K562 (cell line): ENCODE data around the gene TRDMT1. TPM values are rescaled to one million over a fixed set of nuclear protein-coding genes. Genes with fewer than 3 reads are reported as not detected.

Source experiments
- ATAC-seq: fragments of 200-7000 bp; cut with Tn5 transposase; 3 replicates; pipeline ENCODE4 v1.9.1; 2020; ENCODE audit warnings: moderate library complexity
- BruUV-seq: library from RNA; stranded (reverse); fragments of 400-500 nt; replicated peaks from 2 replicates; lab custom pipeline; 2021; lab: Mats Ljungman, UMichigan
- CTCF ChIA-PET: fragments of 300-600 bp; formaldehyde crosslinking; extraction: SDS; loops from one replicate; lab custom pipeline; 2021; ENCODE audit warnings: low intra/inter-chr PET ratio; lab: Yijun Ruan, JAX
- POLR2A ChIA-PET: fragments of 300-600, 350-650 bp; sonication (Branson Sonifier 250); formaldehyde crosslinking; extraction: SDS; loops from one replicate; lab custom pipeline; 2021; ENCODE audit warnings: antibody characterized with exemption, inconsistent platforms; lab: Yijun Ruan, JAX
- DNase-seq, 4 experiments: peaks; one replicate each; pipeline versions ENCODE4 v3.0.0 to v3.0.0-alpha.2; 2011 to 2018; ENCODE audit warnings: low spot score in 3 of 4, mixed read lengths in 3 of 4; ENCODE audit errors: extremely low read depth in 1 of 4
- FAIRE-seq: peaks from 2 replicates; lab custom pipeline; 2011; peaks lifted over from hg19 to GRCh38; lab: Jason Lieb, UNC
- H2AFZ ChIP-seq: 2 replicates; pipeline ENCODE4 v1.6.0; 2011; ENCODE audit warnings: low read depth, low read length, control low read depth, inconsistent platforms
- H3K27ac ChIP-seq: fragments of 200-600 bp; 3 replicates; pipeline ENCODE4 v1.8.0; 2011; ENCODE audit warnings: low read depth, mild to moderate bottlenecking, control low read depth, inconsistent platforms, low read length, moderate library complexity, mixed read lengths; ENCODE audit errors: extremely low read depth
- H3K27me3 ChIP-seq, 2 experiments: fragments of 300-600 bp in 1 of 2; 2 replicates in 1 of 2; 3 replicates in 1 of 2; pipeline versions ENCODE4 v1.6.0 to v1.8.0; 2011; ENCODE audit warnings: inconsistent platforms in 2 of 2, low read length in 2 of 2, mild to moderate bottlenecking in 1 of 2, mixed read lengths in 1 of 2, moderate library complexity in 1 of 2; ENCODE audit not compliant: control insufficient read depth in 2 of 2, insufficient read depth in 2 of 2
- H3K36me3 ChIP-seq: fragments of 300-600 bp; 3 replicates; pipeline ENCODE4 v1.8.0; 2011; ENCODE audit warnings: mild to moderate bottlenecking, low read length, inconsistent platforms; ENCODE audit not compliant: control insufficient read depth, insufficient read depth
- H3K4me1 ChIP-seq, 2 experiments: fragments of 200-600 bp in 1 of 2; replicated peaks in 1 of 2; 2 replicates in 1 of 2; 3 replicates in 1 of 2; pipeline versions ENCODE4 v1.5.1 to v1.8.0; 2011; ENCODE audit warnings: inconsistent platforms in 2 of 2, low read length in 2 of 2, mild to moderate bottlenecking in 1 of 2, mixed read lengths in 1 of 2, moderate library complexity in 1 of 2; ENCODE audit not compliant: control insufficient read depth in 2 of 2, insufficient read depth in 2 of 2
- H3K4me2 ChIP-seq: 2 replicates; pipeline ENCODE4 v1.6.1; 2011; ENCODE audit warnings: low read length, control low read depth, inconsistent platforms, mixed read lengths; ENCODE audit not compliant: insufficient read depth
- H3K4me3 ChIP-seq: fragments of 200-600 bp; sonication (generic), shearing (Covaris generic); 2 replicates; pipeline ENCODE4 v1.5.1; 2016; ENCODE audit warnings: control low read depth, inconsistent platforms
- H3K79me2 ChIP-seq: fragments of 200-600 bp; 3 replicates; pipeline ENCODE4 v1.8.0; 2011; ENCODE audit warnings: low read length, inconsistent platforms; ENCODE audit not compliant: control insufficient read depth, insufficient read depth
- H3K9ac ChIP-seq, 2 experiments: 2 replicates each; pipeline versions ENCODE4 v1.6.0 to v1.6.1; 2011; ENCODE audit warnings: low read depth in 2 of 2, low read length in 2 of 2, control low read depth in 1 of 2, inconsistent platforms in 1 of 2, mild to moderate bottlenecking in 1 of 2, mixed read lengths in 1 of 2; ENCODE audit not compliant: insufficient read depth in 1 of 2
- H3K9me1 ChIP-seq: one replicate; pipeline ENCODE4 v1.6.0; 2011; ENCODE audit warnings: inconsistent platforms, mild to moderate bottlenecking, low read length, moderate library complexity; ENCODE audit not compliant: control insufficient read depth, insufficient read depth
- H3K9me3 ChIP-seq: replicated peaks from 2 replicates; pipeline ENCODE4 v1.5.1; 2011; ENCODE audit warnings: low read depth, low read length, inconsistent platforms; ENCODE audit not compliant: control insufficient read depth, insufficient read depth
- H4K20me1 ChIP-seq: replicated peaks from 2 replicates; pipeline ENCODE4 v1.6.1; 2011; ENCODE audit warnings: low read length, inconsistent platforms, mixed read lengths; ENCODE audit not compliant: control insufficient read depth, insufficient read depth
- ASH1L ChIP-seq: fragments of 450-650 bp; IDR thresholded peaks from 2 replicates; pipeline ENCODE4 v1.6.1; 2018; ENCODE audit warnings: borderline replicate concordance, mild to moderate bottlenecking, low read depth; ENCODE audit not compliant: partially characterized antibody
- COPS2 ChIP-seq: fragments of 450-650 bp; conservative IDR thresholded peaks from 2 replicates; pipeline ENCODE4 v1.6.1; 2016; ENCODE audit warnings: mild to moderate bottlenecking, moderate library complexity
- CREBBP ChIP-seq: IDR thresholded peaks from one replicate; pipeline ENCODE4 v1.6.1; 2012; ENCODE audit warnings: low read depth, mild to moderate bottlenecking, control low read depth, inconsistent platforms, low read length
- ILF3 ChIP-seq: fragments of 450-650 bp; IDR thresholded peaks from 2 replicates; pipeline ENCODE4 v1.6.1; 2018; ENCODE audit warnings: antibody characterized with exemption, mild to moderate bottlenecking, moderate library complexity, borderline replicate concordance
- ILK ChIP-seq: fragments of 450-650 bp; IDR thresholded peaks from 2 replicates; pipeline ENCODE4 v1.6.1; 2016; ENCODE audit warnings: missing genetic modification characterization, low read depth, mild to moderate bottlenecking, missing compliant biosample characterization, moderate library complexity, borderline replicate concordance
- KDM1A ChIP-seq, 2 experiments: fragments of 450-650 bp; IDR thresholded peaks; 2 replicates each; pipeline ENCODE4 v1.6.1; 2016; ENCODE audit warnings: mild to moderate bottlenecking in 2 of 2
- MTF1 ChIP-seq: fragments of 250-450 bp; sonication (Bioruptor Pico); IDR thresholded peaks from 2 replicates; pipeline ENCODE4 v1.9.0; 2021; ENCODE audit warnings: moderate library complexity, mild to moderate bottlenecking, inconsistent platforms, borderline replicate concordance
- MXI1 ChIP-seq: IDR thresholded peaks from 2 replicates; pipeline ENCODE4 v1.6.1; 2011; ENCODE audit warnings: low read depth, mild to moderate bottlenecking, improper control_type of control experiment, low read length
- SIN3B ChIP-seq: fragments of 450-650 bp; IDR thresholded peaks from 2 replicates; pipeline ENCODE4 v1.6.1; 2017; ENCODE audit warnings: low read depth, mild to moderate bottlenecking, moderate library complexity
- SMARCB1 ChIP-seq: IDR thresholded peaks from 2 replicates; pipeline ENCODE4 v1.6.1; 2011; ENCODE audit warnings: improper control_type of control experiment, low read depth; ENCODE audit not compliant: insufficient read length
- YBX1 ChIP-seq: fragments of 450-650 bp; IDR thresholded peaks from 2 replicates; pipeline ENCODE4 v1.7.1; 2016; ENCODE audit warnings: mild to moderate bottlenecking
- ZNF3 ChIP-seq: fragments of 250-450 bp; sonication (Bioruptor Pico); IDR thresholded peaks from 2 replicates; pipeline ENCODE4 v1.5.0; 2021; ENCODE audit warnings: mild to moderate bottlenecking, moderate library complexity
- whole genome bisulfite sequencing: fragments of 100-300 bp; shearing (Covaris generic); methylation state at CpG from one replicate; pipeline ENCODE4 v1.1.6; 2016; ENCODE audit warnings: low coverage, mixed read lengths; ENCODE audit not compliant: insufficient coverage; ENCODE audit errors: missing lambda C conversion rate; 5-methylcytosine and 5-hydroxymethylcytosine counted together
- in situ Hi-C: fragments of 300-500 bp; cut with MboI; formaldehyde crosslinking; loops from 4 replicates; pipeline ENCODE4 v1.15.0; 2018; ENCODE audit warnings: inconsistent platforms, mixed read lengths
- intact Hi-C: fragments of 100-400 bp; cut with micrococcal nuclease; formaldehyde crosslinking; loops from 2 replicates; pipeline ENCODE4 v1.14.2; 2022
- polyA plus RNA-seq, 8 experiments: library from polyadenylated mRNA; depleted of rRNA in 4 of 8; stranded (reverse) in 5 of 8; unstranded in 3 of 8; fragments of >200 nt; fragmentation: Nextera tagmentation in 2 of 8; fragmentation: Illumina TruSeq in 1 of 8; extraction: Ambion mirVana in 2 of 8; extraction: Trizol in 1 of 8; gene quantifications; 2 replicates each; pipeline versions ENCODE4 v1.2.1 to v1.2.3, GENCODE V29; 2011 to 2014; ENCODE audit warnings: inconsistent platforms in 1 of 8, missing spikeins in 1 of 8
- total RNA-seq, 7 experiments: library from RNA; depleted of rRNA in 6 of 7; stranded (reverse); fragments of >200 nt in 6 of 7; fragmentation: Illumina TruSeq in 2 of 7; extraction: Trizol in 2 of 7; gene quantifications; 2 replicates each; pipeline versions ENCODE4 v1.2.1 to v1.2.3, GENCODE V29; 2011 to 2021; ENCODE audit warnings: low replicate concordance in 1 of 7
- TF ChIP-seq, protein P1 (sequence below): fragments of 250-450 bp; sonication (Bioruptor Pico); IDR thresholded peaks from 2 replicates; pipeline ENCODE4 v1.5.1; 2021; ENCODE audit warnings: mild to moderate bottlenecking
- TF ChIP-seq, protein P2 (sequence below): fragments of 250-450 bp; sonication (Bioruptor Pico); IDR thresholded peaks from 2 replicates; pipeline ENCODE4 v1.8.0; 2021; ENCODE audit warnings: moderate library complexity, mild to moderate bottlenecking, inconsistent platforms
- TF ChIP-seq, protein P3 (sequence below), 2 experiments: fragments of 450-650 bp; IDR thresholded peaks; 2 replicates each; pipeline ENCODE4 v1.6.1; 2016

The TRDMT1 gene
- total and polyA plus RNA-seq, 9 of the 15 experiments (the other 6 are each of a cell fraction or from before 2014, with no cell fraction given), result 5.4 to 12.6 (median 9.3) TPM

GRCh38 chr10:17134737-17135260, 66.7 kb downstream of the TRDMT1 start:
- no peak for ATAC-seq
- H3K4me2 ChIP-seq, result no peak overlapping the region

DNA sequence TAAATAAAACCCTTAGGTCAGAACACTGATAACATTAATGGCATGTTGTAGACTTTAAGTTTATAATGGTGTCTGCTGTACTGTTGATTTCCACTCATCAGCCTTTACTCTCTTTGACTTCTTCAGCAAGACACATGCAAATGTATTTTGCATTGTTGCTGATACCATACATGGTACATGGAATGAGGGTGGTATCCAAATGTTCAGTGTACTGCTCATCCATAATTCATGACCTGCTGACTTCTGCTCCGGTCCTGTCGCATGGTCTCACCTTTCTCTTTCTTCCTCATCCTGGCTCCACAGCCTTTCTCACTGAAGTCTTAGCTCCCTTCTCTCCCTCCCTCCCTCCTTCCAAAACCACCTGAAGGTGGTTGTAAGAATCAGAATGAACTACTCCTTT, 67.2 kb downstream of the TRDMT1 start:
- intact Hi-C loops (no loop called here), in situ Hi-C loops (no loop called here)
- ChIA-PET CTCF (no interaction called here), POLR2A (no interaction called here)
- Histone ChIP-seq H3K9me1 (no peaks in the 10 kb centered on the region), H3K27ac (no peak overlapping the region), H3K27me3 (no peaks in the 10 kb centered on the region), H3K4me1 (no peaks in the 10 kb centered on the region), H3K9ac (no peak overlapping the region), H3K4me2 (no peak overlapping the region), H3K4me3 (no peak overlapping the region), H3K9me3 (no peaks in the 10 kb centered on the region), H4K20me1 (no peaks in the 10 kb centered on the region), H3K36me3 (no peaks in the 10 kb centered on the region), H3K79me2 (no peaks in the 10 kb centered on the region), H2AFZ (no peak overlapping the region)
- ATAC-seq (no peak), FAIRE-seq (no peak), DNase-seq (no peak)
- BruUV-seq, result no TSS peak
- 65% methylated on average over 2 of the region's 2 CpGs for WGBS
- TF ChIP-seq, protein P1, sequence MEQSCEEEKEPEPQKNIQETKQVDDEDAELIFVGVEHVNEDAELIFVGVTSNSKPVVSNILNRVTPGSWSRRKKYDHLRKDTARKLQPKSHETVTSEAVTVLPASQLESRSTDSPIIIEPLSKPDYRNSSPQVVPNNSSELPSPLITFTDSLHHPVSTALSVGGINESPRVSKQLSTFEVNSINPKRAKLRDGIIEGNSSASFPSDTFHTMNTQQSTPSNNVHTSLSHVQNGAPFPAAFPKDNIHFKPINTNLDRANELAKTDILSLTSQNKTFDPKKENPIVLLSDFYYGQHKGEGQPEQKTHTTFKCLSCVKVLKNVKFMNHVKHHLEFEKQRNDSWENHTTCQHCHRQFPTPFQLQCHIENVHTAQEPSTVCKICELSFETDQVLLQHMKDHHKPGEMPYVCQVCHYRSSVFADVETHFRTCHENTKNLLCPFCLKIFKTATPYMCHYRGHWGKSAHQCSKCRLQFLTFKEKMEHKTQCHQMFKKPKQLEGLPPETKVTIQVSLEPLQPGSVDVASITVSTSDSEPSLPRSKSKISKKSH (CRISPR knock-in tag), result no peak
- no peak for TF ChIP-seq SMARCB1
- TF ChIP-seq SIN3B, result no peak
- no peak for TF ChIP-seq ZNF3 (CRISPR knock-in tag)
- TF ChIP-seq YBX1, result no peak
- TF ChIP-seq ILK, result no peak
- TF ChIP-seq ILF3, result no peak
- TF ChIP-seq, protein P2, sequence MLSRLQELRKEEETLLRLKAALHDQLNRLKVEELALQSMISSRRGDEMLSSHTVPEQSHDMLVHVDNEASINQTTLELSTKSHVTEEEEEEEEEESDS, result no peak
- no peak for TF ChIP-seq ASH1L
- no peak for TF ChIP-seq COPS2
- no peak for TF ChIP-seq MTF1

More at GRCh38 chr10:17134737-17135260, 66.7 kb downstream of the TRDMT1 start:
- no TSS peak for BruUV-seq
- no peaks in the 10 kb centered on the region for H3K9me3 ChIP-seq
- in situ Hi-C loops, result no loop called here
- H4K20me1 ChIP-seq, result no peaks in the 10 kb centered on the region
- H3K9me1 ChIP-seq, result no peaks in the 10 kb centered on the region
- no peak for FAIRE-seq
- no peak for DNase-seq
- no peak overlapping the region for H3K27ac ChIP-seq
- TF ChIP-seq CREBBP, result no peak
- TF ChIP-seq MXI1, result no peak
- TF ChIP-seq KDM1A (IDR thresholded peaks at IDR 0.05), result 0 out of 4 replicates have a peak, but pooled peaks of 1 of the 2 experiments have one; percentile 46
- TF ChIP-seq, protein P3, sequence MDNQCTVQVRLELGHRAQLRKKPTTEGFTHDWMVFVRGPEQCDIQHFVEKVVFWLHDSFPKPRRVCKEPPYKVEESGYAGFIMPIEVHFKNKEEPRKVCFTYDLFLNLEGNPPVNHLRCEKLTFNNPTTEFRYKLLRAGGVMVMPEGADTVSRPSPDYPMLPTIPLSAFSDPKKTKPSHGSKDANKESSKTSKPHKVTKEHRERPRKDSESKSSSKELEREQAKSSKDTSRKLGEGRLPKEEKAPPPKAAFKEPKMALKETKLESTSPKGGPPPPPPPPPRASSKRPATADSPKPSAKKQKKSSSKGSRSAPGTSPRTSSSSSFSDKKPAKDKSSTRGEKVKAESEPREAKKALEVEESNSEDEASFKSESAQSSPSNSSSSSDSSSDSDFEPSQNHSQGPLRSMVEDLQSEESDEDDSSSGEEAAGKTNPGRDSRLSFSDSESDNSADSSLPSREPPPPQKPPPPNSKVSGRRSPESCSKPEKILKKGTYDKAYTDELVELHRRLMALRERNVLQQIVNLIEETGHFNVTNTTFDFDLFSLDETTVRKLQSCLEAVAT (IDR thresholded peaks at IDR 0.05), result no peak
- H3K79me2 ChIP-seq, result no peaks in the 10 kb centered on the region
- H3K4me1 ChIP-seq, result no peaks in the 10 kb centered on the region
- intact Hi-C loops, result no loop called here
- H3K36me3 ChIP-seq, result no peaks in the 10 kb centered on the region
- no peak overlapping the region for H3K9ac ChIP-seq
- ChIA-PET POLR2A (no interaction called here), CTCF (no interaction called here)
- H3K4me3 ChIP-seq, result no peak overlapping the region
- no peaks in the 10 kb centered on the region for H3K27me3 ChIP-seq
- H2AFZ ChIP-seq, result no peak overlapping the region
